Measurements from ENCODE around the gene IFT88.

Gene IFT88

DNA sequence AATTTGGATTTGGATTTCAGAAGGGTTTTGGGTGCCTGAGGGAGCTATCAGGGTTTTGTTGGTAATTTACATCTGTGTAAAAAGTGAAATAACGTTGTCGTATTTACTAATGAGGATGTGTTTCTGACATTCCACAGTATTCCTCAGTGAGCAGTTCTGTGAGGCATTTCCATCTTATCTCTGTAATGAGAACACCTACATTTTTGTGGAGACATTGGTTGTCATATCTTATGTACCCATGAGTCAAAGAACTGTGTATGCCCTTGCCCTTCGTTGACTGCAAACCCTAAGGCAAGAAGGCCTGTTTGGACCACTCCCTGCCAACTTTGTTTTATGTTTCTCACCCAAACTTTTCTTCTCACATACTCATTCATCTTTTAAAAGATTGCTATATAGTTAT lies 122.3 kb downstream of the IFT88 start:
- no peak overlapping the region for H3K9ac ChIP-seq (ENCODE audit: low read length)
- H3K27ac ChIP-seq (ENCODE audit: low read length): no peak overlapping the region
- no peaks in the 10 kb centered on the region for H3K9me2 ChIP-seq (replicated peaks; ENCODE audit: insufficient read depth, low read length)
- DNase-seq: no peak
- no peaks in the 10 kb centered on the region for H3K36me3 ChIP-seq (replicated peaks; ENCODE audit: insufficient read depth, low read length)
- H3F3A ChIP-seq (ENCODE audit: insufficient read depth, low read length): no peaks in the 10 kb centered on the region
- H2AFZ ChIP-seq (ENCODE audit: low read length): no peak overlapping the region
- H3K79me2 ChIP-seq (ENCODE audit: low read length): no peaks in the 10 kb centered on the region
- no peaks in the 10 kb centered on the region for H3K4me1 ChIP-seq (ENCODE audit: low read length)
- H3K27me3 ChIP-seq (replicated peaks; ENCODE audit: insufficient read depth, low read length): no peaks in the 10 kb centered on the region
- TF ChIP-seq, protein P1, sequence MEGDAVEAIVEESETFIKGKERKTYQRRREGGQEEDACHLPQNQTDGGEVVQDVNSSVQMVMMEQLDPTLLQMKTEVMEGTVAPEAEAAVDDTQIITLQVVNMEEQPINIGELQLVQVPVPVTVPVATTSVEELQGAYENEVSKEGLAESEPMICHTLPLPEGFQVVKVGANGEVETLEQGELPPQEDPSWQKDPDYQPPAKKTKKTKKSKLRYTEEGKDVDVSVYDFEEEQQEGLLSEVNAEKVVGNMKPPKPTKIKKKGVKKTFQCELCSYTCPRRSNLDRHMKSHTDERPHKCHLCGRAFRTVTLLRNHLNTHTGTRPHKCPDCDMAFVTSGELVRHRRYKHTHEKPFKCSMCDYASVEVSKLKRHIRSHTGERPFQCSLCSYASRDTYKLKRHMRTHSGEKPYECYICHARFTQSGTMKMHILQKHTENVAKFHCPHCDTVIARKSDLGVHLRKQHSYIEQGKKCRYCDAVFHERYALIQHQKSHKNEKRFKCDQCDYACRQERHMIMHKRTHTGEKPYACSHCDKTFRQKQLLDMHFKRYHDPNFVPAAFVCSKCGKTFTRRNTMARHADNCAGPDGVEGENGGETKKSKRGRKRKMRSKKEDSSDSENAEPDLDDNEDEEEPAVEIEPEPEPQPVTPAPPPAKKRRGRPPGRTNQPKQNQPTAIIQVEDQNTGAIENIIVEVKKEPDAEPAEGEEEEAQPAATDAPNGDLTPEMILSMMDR (IDR thresholded peaks at IDR 0.05; ENCODE audit: low read length): no peak
- TF ChIP-seq EZH2 (optimal IDR thresholded peaks at IDR 0.05; ENCODE audit: low read depth, low read length): no peak
- no peak for TF ChIP-seq EZH2phosphoT487 (IDR thresholded peaks at IDR 0.05; ENCODE audit: low read length)
- H3K9me3 ChIP-seq (replicated peaks; ENCODE audit: insufficient read depth, low read length): no peaks in the 10 kb centered on the region
- no peaks in the 10 kb centered on the region for H4K20me1 ChIP-seq (ENCODE audit: insufficient read depth, low read length)
- no peak overlapping the region for H3K4me3 ChIP-seq (ENCODE audit: low read length)
- H3K4me2 ChIP-seq (ENCODE audit: low read depth, low read length): no peak overlapping the region

- no peak for DNase-seq
- no peak overlapping the region for H2AFZ ChIP-seq (ENCODE audit: low read length)
- no peaks in the 10 kb centered on the region for H3K36me3 ChIP-seq (replicated peaks; ENCODE audit: insufficient read depth, low read length)
- no peaks in the 10 kb centered on the region for H4K20me1 ChIP-seq (ENCODE audit: insufficient read depth, low read length)
- H3K4me2 ChIP-seq (ENCODE audit: low read depth, low read length): no peak overlapping the region
- no peaks in the 10 kb centered on the region for H3K27me3 ChIP-seq (replicated peaks; ENCODE audit: insufficient read depth, low read length)
- no peaks in the 10 kb centered on the region for H3F3A ChIP-seq (ENCODE audit: insufficient read depth, low read length)
- no peaks in the 10 kb centered on the region for H3K79me2 ChIP-seq (ENCODE audit: low read length)
- no peaks in the 10 kb centered on the region for H3K9me2 ChIP-seq (replicated peaks; ENCODE audit: insufficient read depth, low read length)
- no peaks in the 10 kb centered on the region for H3K4me1 ChIP-seq (ENCODE audit: low read length)
- H3K9me3 ChIP-seq (replicated peaks; ENCODE audit: insufficient read depth, low read length): no peaks in the 10 kb centered on the region
- H3K9ac ChIP-seq (ENCODE audit: low read length): no peak overlapping the region
- no peak overlapping the region for H3K4me3 ChIP-seq (ENCODE audit: low read length)
- no peak for TF ChIP-seq EZH2phosphoT487 (IDR thresholded peaks at IDR 0.05; ENCODE audit: low read length)
- TF ChIP-seq, protein P1 (IDR thresholded peaks at IDR 0.05; ENCODE audit: low read length): no peak
- TF ChIP-seq EZH2 (optimal IDR thresholded peaks at IDR 0.05; ENCODE audit: low read depth, low read length): no peak
- no peak overlapping the region for H3K27ac ChIP-seq (ENCODE audit: low read length)
These were observed 124.7 kb downstream of the IFT88 start for GRCh38 chr13:20691616-20692015.

GRCh38 chr13:20696073-20696472 lies 129.1 kb downstream of the IFT88 start:
- H3F3A ChIP-seq (ENCODE audit: insufficient read depth, low read length): no peaks in the 10 kb centered on the region
- no peaks in the 10 kb centered on the region for H3K36me3 ChIP-seq (replicated peaks; ENCODE audit: insufficient read depth, low read length)
- H3K27ac ChIP-seq (ENCODE audit: low read length): no peak overlapping the region
- no peaks in the 10 kb centered on the region for H3K27me3 ChIP-seq (replicated peaks; ENCODE audit: insufficient read depth, low read length)
- TF ChIP-seq EZH2phosphoT487 (IDR thresholded peaks at IDR 0.05; ENCODE audit: low read length) (no peak), EZH2 (optimal IDR thresholded peaks at IDR 0.05; ENCODE audit: low read depth, low read length) (no peak)
- TF ChIP-seq, protein P1 (IDR thresholded peaks at IDR 0.05; ENCODE audit: low read length): no peak
- no peaks in the 10 kb centered on the region for H3K4me1 ChIP-seq (ENCODE audit: low read length)
- H3K9me3 ChIP-seq (replicated peaks; ENCODE audit: insufficient read depth, low read length): no peaks in the 10 kb centered on the region
- DNase-seq: no peak
- H3K79me2 ChIP-seq (ENCODE audit: low read length): no peaks in the 10 kb centered on the region
- no peak overlapping the region for H3K4me3 ChIP-seq (ENCODE audit: low read length)
- H3K9ac ChIP-seq (ENCODE audit: low read length): no peak overlapping the region
- no peaks in the 10 kb centered on the region for H4K20me1 ChIP-seq (ENCODE audit: insufficient read depth, low read length)
- H3K9me2 ChIP-seq (replicated peaks; ENCODE audit: insufficient read depth, low read length): no peaks in the 10 kb centered on the region
- H2AFZ ChIP-seq (ENCODE audit: low read length): no peak overlapping the region
- H3K4me2 ChIP-seq (ENCODE audit: low read depth, low read length): no peak overlapping the region

Data from MM.1S (cell line).